RWPE2 (cell line): ENCODE results near the gene LRRC46.

Experiments used
- ATAC-seq: fragments of 200-7000 bp; cut with Tn5 transposase; 3 replicates; pipeline ENCODE4 v1.9.1; 2021; ENCODE audit warnings: low read depth
- DNase-seq: peaks from one replicate; pipeline ENCODE4 v3.0.0-alpha.2; 2020; ENCODE audit warnings: low spot score
- H3K27ac ChIP-seq: fragments of 450-650 bp; 2 replicates; pipeline ENCODE4 v1.5.1; 2017; ENCODE audit warnings: mild to moderate bottlenecking; ENCODE audit not compliant: poor library complexity, severe bottlenecking
- H3K27me3 ChIP-seq: fragments of 250-450 bp; sonication (Bioruptor Pico); 2 replicates; pipeline ENCODE4 v1.5.1; 2021; ENCODE audit warnings: mild to moderate bottlenecking, moderate library complexity; ENCODE audit not compliant: insufficient read depth, poor library complexity, severe bottlenecking
- H3K36me3 ChIP-seq: fragments of 250-450 bp; sonication (Bioruptor Pico); 2 replicates; pipeline ENCODE4 v1.5.1; 2020; ENCODE audit warnings: low read depth, mild to moderate bottlenecking, moderate library complexity
- H3K4me1 ChIP-seq: fragments of 250-450 bp; sonication (Bioruptor Pico); 2 replicates; pipeline ENCODE4 v1.5.1; 2021; ENCODE audit warnings: mild to moderate bottlenecking, moderate library complexity; ENCODE audit not compliant: insufficient read depth, poor library complexity, severe bottlenecking
- H3K4me3 ChIP-seq: fragments of 250-450 bp; sonication (Bioruptor Pico); 2 replicates; pipeline ENCODE4 v1.5.1; 2021; ENCODE audit warnings: mild to moderate bottlenecking, moderate library complexity; ENCODE audit not compliant: severe bottlenecking
- H3K9me3 ChIP-seq: fragments of 250-450 bp; sonication (Bioruptor Pico); 2 replicates; pipeline ENCODE4 v1.5.1; 2021; ENCODE audit warnings: mild to moderate bottlenecking, moderate library complexity; ENCODE audit not compliant: severe bottlenecking
- TF ChIP-seq, protein P1 (sequence below): fragments of 450-650 bp; IDR thresholded peaks from one replicate; pipeline ENCODE4 v1.5.1; 2017; ENCODE audit warnings: mild to moderate bottlenecking, moderate library complexity; ENCODE audit not compliant: poor library complexity, severe bottlenecking

The LRRC46 gene

DNA sequence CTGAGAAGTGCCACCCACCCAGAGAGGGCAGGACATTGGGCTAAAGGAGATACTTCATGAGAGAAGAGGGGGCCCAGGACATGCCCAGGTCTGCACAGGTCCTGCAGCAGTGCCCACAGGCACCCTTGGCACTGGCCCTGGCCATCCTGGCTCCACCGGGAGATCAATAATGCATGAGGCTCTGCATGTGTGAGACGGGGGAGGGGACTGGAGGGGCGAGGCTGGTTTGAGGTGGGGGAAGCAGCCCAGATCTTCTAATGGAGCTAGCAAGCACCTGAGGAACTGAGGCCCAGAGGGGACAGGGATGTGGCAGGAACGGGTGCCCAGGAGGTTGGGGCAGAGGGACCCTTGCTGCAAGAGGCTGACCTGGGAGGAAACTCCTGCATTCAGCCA lies 10.4 kb upstream of the LRRC46 start:
- peaks cover 12% of the 10 kb centered on the region for H3K4me1 ChIP-seq
- no peak for ATAC-seq
- H3K27me3 ChIP-seq, result no peaks in the 10 kb centered on the region
- H3K4me3 ChIP-seq, result peak overlapping the region; percentile 47
- H3K9me3 ChIP-seq, result no peaks in the 10 kb centered on the region
- DNase-seq, result no peak
- peaks cover 24% of the 10 kb centered on the region for H3K36me3 ChIP-seq
- H3K27ac ChIP-seq, result peak overlapping the region; percentile 27
- TF ChIP-seq, protein P1, sequence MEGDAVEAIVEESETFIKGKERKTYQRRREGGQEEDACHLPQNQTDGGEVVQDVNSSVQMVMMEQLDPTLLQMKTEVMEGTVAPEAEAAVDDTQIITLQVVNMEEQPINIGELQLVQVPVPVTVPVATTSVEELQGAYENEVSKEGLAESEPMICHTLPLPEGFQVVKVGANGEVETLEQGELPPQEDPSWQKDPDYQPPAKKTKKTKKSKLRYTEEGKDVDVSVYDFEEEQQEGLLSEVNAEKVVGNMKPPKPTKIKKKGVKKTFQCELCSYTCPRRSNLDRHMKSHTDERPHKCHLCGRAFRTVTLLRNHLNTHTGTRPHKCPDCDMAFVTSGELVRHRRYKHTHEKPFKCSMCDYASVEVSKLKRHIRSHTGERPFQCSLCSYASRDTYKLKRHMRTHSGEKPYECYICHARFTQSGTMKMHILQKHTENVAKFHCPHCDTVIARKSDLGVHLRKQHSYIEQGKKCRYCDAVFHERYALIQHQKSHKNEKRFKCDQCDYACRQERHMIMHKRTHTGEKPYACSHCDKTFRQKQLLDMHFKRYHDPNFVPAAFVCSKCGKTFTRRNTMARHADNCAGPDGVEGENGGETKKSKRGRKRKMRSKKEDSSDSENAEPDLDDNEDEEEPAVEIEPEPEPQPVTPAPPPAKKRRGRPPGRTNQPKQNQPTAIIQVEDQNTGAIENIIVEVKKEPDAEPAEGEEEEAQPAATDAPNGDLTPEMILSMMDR, result no peak

DNA sequence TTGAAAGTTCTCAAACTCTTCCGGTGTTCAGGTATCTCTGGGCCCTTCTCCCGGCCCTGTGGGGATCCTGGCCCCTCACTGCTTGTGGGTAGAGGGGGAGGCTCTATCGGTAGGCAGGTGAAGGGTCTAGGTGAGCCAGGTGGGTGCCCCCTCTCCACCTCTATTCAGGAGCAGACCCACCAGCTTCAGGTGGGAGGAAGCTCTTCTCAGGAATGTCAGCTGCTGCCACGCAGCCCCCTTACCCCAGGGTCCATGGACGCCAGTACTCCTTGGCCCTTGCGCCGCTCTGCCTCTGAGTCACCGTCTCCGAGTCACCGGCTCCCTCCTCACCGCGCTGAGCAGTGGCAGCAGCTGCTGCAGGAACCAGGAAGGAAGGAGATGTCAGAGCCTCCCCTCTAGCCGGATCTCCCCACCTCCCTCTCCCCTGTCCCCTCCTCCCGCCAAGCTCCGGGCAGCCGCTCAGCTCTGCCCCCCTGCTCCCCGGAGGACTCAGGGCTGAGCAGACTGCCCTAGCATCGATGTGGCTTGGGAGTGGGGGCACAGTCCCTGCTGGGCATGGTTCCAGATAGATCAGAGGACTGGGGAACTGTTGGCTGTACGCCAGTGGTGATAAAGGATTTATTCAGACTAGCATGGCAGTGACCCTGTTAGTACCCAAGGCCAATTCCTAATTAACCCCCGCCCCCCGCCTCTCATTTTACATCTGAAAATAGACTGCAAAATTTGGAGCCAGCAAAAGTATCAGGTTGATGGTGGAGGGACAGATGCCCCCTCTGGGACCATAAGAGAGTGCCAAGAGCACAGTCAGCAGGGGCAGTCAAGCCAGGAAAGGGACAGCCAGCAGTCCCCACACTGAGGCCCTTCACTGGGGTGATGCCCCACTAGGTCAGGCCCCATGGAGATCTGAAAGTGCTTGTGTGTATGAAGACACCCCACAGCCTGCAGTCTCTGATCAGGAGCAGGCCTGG lies 9.8 kb upstream of the LRRC46 start, which contains the start of gene OSBPL7:
Gene OSBPL7 (minus strand): TSS at position 371 of the 968 bp plus-strand sequence. CDS start 1,516 bp downstream, outside the sequence.
- Histone ChIP-seq H3K4me3 (peak within 1 kb of the TSS; percentile 47), H3K27ac (peak within 1 kb of the TSS; percentile 27), H3K27me3 (no peaks in the 10 kb centered on the region), H3K36me3 (peaks cover 26% of the 10 kb centered on the region), H3K4me1 (peaks cover 12% of the 10 kb centered on the region), H3K9me3 (no peaks in the 10 kb centered on the region)
- peak; percentile 89 for ATAC-seq
- no peak for DNase-seq
- TF ChIP-seq, protein P1, result peak; percentile 83

DNA sequence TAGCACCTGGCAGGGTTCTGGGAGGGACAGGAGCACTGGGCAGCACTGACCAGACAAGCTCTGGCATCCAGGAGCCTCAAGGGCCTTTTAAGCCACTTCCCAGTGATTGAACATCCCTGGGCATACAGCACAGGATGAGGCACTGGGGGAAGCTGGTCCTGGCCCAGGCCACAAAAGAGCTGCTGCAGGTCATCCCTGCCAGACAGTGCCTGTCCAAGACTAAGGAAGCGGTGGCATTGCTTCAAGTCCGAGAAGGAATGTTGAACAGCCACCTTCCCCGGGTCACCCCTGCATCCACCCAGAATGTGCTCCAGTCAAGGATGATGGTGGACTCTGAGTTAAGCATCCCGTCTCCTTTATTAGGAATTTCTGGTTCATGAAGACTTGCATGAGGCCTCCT lies 8.7 kb upstream of the LRRC46 start:
- ATAC-seq, result no peak
- peaks cover 12% of the 10 kb centered on the region for H3K4me1 ChIP-seq
- TF ChIP-seq, protein P1, result no peak
- DNase-seq, result no peak
- H3K9me3 ChIP-seq, result no peaks in the 10 kb centered on the region
- no peaks in the 10 kb centered on the region for H3K27me3 ChIP-seq
- no peak overlapping the region for H3K4me3 ChIP-seq
- no peak overlapping the region for H3K27ac ChIP-seq
- H3K36me3 ChIP-seq, result peaks cover 33% of the 10 kb centered on the region

DNA sequence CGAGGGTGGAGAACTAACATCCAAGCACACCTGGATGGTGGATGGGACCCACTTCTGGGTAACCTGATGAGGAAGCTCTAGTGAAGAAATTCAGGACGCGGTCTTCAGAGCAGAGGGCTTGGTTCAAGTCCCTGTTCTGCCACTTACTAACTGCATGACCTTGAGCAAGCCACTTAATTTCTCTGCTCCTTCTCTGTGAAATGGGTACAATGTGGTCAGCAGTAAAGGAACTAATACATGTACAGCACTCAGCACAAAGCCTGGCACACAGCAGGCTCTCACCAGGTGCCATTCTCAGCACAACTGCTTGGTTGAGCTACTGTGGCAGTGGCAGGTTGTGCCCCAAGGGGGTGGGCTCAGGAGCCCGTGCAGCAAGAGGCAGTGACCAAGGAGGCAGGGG lies 8.0 kb upstream of the LRRC46 start:
- TF ChIP-seq, protein P1, result no peak
- ATAC-seq (no peak), DNase-seq (no peak)
- Histone ChIP-seq H3K27me3 (no peaks in the 10 kb centered on the region), H3K4me3 (no peak overlapping the region), H3K9me3 (no peaks in the 10 kb centered on the region), H3K36me3 (peaks cover 40% of the 10 kb centered on the region), H3K4me1 (peaks cover 12% of the 10 kb centered on the region), H3K27ac (no peak overlapping the region)

DNA sequence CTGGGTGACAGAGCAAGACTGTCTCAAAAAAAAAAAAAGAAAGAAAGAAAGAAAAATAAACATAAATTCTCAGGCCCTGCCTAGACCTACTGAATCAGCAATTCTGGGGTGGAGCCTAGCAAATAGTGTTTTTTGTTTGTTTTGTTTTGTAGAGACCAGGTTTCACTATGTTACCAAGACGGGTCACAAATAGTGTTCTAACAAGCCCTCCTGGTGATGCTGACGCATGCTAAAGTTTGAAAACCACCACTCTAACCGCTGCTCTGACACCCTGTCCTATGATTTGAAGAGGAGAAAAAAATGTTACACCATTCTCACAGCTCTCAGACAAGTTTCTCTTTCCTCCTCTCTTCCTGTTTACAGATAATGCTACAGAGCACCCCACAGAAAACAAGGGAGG lies 1.6 kb upstream of the LRRC46 start:
- peaks cover 43% of the 10 kb centered on the region for H3K36me3 ChIP-seq
- DNase-seq, result no peak
- H3K27ac ChIP-seq, result no peak overlapping the region
- no peak overlapping the region for H3K4me3 ChIP-seq
- no peaks in the 10 kb centered on the region for H3K9me3 ChIP-seq
- TF ChIP-seq, protein P1, result no peak
- peaks cover 8% of the 10 kb centered on the region for H3K4me1 ChIP-seq
- ATAC-seq, result no peak
- H3K27me3 ChIP-seq, result no peaks in the 10 kb centered on the region
